IMR-90 (cell line): ENCODE measurements around the gene FAF2. TPM values are rescaled to one million over a fixed set of nuclear protein-coding genes. Genes with fewer than 3 reads are reported as not detected.

ENCODE experiments used
- ATAC-seq: fragments of 200-7000 bp; cut with Tn5 transposase; 2 replicates; pipeline ENCODE4 v1.9.1; 2020; ENCODE audit warnings: low read depth, mild to moderate bottlenecking, moderate library complexity
- BruUV-seq: library from RNA; stranded (reverse); fragments of 400-500 nt; replicated peaks from 2 replicates; lab custom pipeline; 2021; lab: Mats Ljungman, UMichigan
- CTCF ChIA-PET: fragments of 300-600 bp; formaldehyde crosslinking; extraction: SDS; loops from one replicate; lab custom pipeline; 2021; ENCODE audit warnings: antibody characterized with exemption; lab: Yijun Ruan, JAX
- POLR2A ChIA-PET: fragments of 300-600 bp; sonication (Branson Sonifier 250); formaldehyde crosslinking; loops from one replicate; lab custom pipeline; 2022; ENCODE audit warnings: antibody characterized with exemption; ENCODE audit not compliant: unreplicated experiment; lab: Charles Lee
- DNase-seq: peaks from one replicate; pipeline ENCODE4 v3.0.0; 2013
- H2AFZ ChIP-seq: replicated peaks from 2 replicates; pipeline ENCODE3; 2013; ENCODE audit warnings: low read length, mild to moderate bottlenecking; ENCODE audit not compliant: poor library complexity
- H2AK5ac ChIP-seq: 2 replicates; pipeline ENCODE4 v1.6.1; 2013; ENCODE audit warnings: low read depth, low read length, inconsistent platforms
- H2AK9ac ChIP-seq: replicated peaks from 2 replicates; pipeline ENCODE3; 2013; ENCODE audit warnings: mild to moderate bottlenecking, low read depth, low read length, moderate library complexity; ENCODE audit not compliant: poor library complexity
- H2BK120ac ChIP-seq: 2 replicates; pipeline ENCODE4 v1.6.1; 2013; ENCODE audit warnings: low read depth, low read length, inconsistent platforms
- H2BK15ac ChIP-seq: 3 replicates; pipeline ENCODE4 v1.6.1; 2013; ENCODE audit warnings: low read depth, low read length, inconsistent platforms
- H2BK20ac ChIP-seq: 2 replicates; pipeline ENCODE4 v1.6.1; 2013; ENCODE audit warnings: low read depth, mild to moderate bottlenecking, inconsistent platforms, low read length, moderate library complexity
- H2BK5ac ChIP-seq: 2 replicates; pipeline ENCODE4 v1.6.1; 2013; ENCODE audit warnings: mild to moderate bottlenecking, low read depth, low read length, inconsistent platforms; ENCODE audit not compliant: poor library complexity, severe bottlenecking
- H3K14ac ChIP-seq: replicated peaks from 2 replicates; pipeline ENCODE4 v1.6.1; 2013; ENCODE audit warnings: low read depth, low read length, inconsistent platforms
- H3K18ac ChIP-seq: 2 replicates; pipeline ENCODE4 v1.6.1; 2013; ENCODE audit warnings: low read depth, low read length, control low read depth
- H3K23ac ChIP-seq: 2 replicates; pipeline ENCODE4 v1.6.1; 2013; ENCODE audit warnings: low read depth, low read length, inconsistent platforms
- H3K27ac ChIP-seq: 2 replicates; pipeline ENCODE4 v1.5.1; 2013; ENCODE audit warnings: mild to moderate bottlenecking, control low read depth, low read length; ENCODE audit not compliant: insufficient read depth
- H3K27me3 ChIP-seq: 2 replicates; pipeline ENCODE4 v1.6.1; 2013; ENCODE audit warnings: low read length; ENCODE audit not compliant: control insufficient read depth, insufficient read depth
- H3K36me3 ChIP-seq: 2 replicates; pipeline ENCODE4 v1.6.1; 2013; ENCODE audit warnings: low read length, mixed read lengths; ENCODE audit not compliant: control insufficient read depth, insufficient read depth
- H3K4ac ChIP-seq: 2 replicates; pipeline ENCODE4 v1.6.1; 2013; ENCODE audit warnings: low read depth, low read length, inconsistent platforms
- H3K4me1 ChIP-seq: 2 replicates; pipeline ENCODE4 v1.6.1; 2013; ENCODE audit warnings: low read length, mixed read lengths; ENCODE audit not compliant: control insufficient read depth, insufficient read depth
- H3K4me2 ChIP-seq: 2 replicates; pipeline ENCODE4 v1.6.1; 2013; ENCODE audit warnings: low read depth, mild to moderate bottlenecking, control low read depth, low read length, moderate library complexity
- H3K4me3 ChIP-seq: 2 replicates; pipeline ENCODE4 v1.5.1; 2013; ENCODE audit warnings: low read depth, mild to moderate bottlenecking, control low read depth, low read length, moderate library complexity; ENCODE audit not compliant: insufficient read depth
- H3K56ac ChIP-seq: 2 replicates; pipeline ENCODE4 v1.6.1; 2013; ENCODE audit warnings: low read length, inconsistent platforms; ENCODE audit not compliant: insufficient read depth; ENCODE audit errors: extremely low read depth
- H3K79me1 ChIP-seq, 2 experiments: 2 replicates each; pipeline ENCODE4 v1.6.1; 2013; ENCODE audit warnings: low read length in 2 of 2, inconsistent platforms in 1 of 2, low read depth in 1 of 2
- H3K9ac ChIP-seq: 2 replicates; pipeline ENCODE4 v1.6.1; 2013; ENCODE audit warnings: low read depth, low read length, control low read depth
- H3K9me1 ChIP-seq: 2 replicates; pipeline ENCODE4 v1.6.1; 2013; ENCODE audit warnings: low read length, inconsistent platforms; ENCODE audit not compliant: insufficient read depth
- H3K9me3 ChIP-seq: 2 replicates; pipeline ENCODE4 v1.6.1; 2013; ENCODE audit warnings: low read length; ENCODE audit not compliant: control insufficient read depth, insufficient read depth
- H4K20me1 ChIP-seq: 2 replicates; pipeline ENCODE4 v1.6.1; 2013; ENCODE audit warnings: low read length, inconsistent platforms; ENCODE audit not compliant: insufficient read depth
- H4K5ac ChIP-seq: 2 replicates; pipeline ENCODE4 v1.6.1; 2013; ENCODE audit warnings: mild to moderate bottlenecking, low read depth, low read length, control low read depth
- H4K8ac ChIP-seq, 2 experiments: 2 replicates each; pipeline ENCODE4 v1.6.1; 2013; ENCODE audit warnings: low read depth in 2 of 2, low read length in 2 of 2, control low read depth in 1 of 2, inconsistent platforms in 1 of 2
- H4K91ac ChIP-seq: 2 replicates; pipeline ENCODE4 v1.6.1; 2013; ENCODE audit warnings: low read depth, low read length, inconsistent platforms; ENCODE audit not compliant: insufficient read depth
- MAFK ChIP-seq: IDR thresholded peaks from 2 replicates; pipeline ENCODE4 v1.6.1; 2012; ENCODE audit warnings: low read depth, low read length, improper control_type of control experiment
- WGBS, 2 experiments: methylation state at CpG; one replicate each; pipeline versions ENCODE4 v1.1.5 to v1.1.7; 2013; ENCODE audit warnings: missing lambda C conversion rate in 2 of 2; ENCODE audit not compliant: insufficient read length in 1 of 2; ENCODE audit errors: extremely low coverage in 2 of 2; 5-methylcytosine and 5-hydroxymethylcytosine counted together
- dilution Hi-C: fragments of 300-500 bp; cut with HindIII; formaldehyde crosslinking; loops from one replicate; pipeline ENCODE4 v1.14.3; 2018; ENCODE audit warnings: low sequenced_read_pairs; ENCODE audit not compliant: unreplicated experiment
- in situ Hi-C: fragments of 300-500 bp; cut with MboI; formaldehyde crosslinking; loops from 3 replicates; pipeline ENCODE4 v1.14.3; 2019; ENCODE audit warnings: low sequenced_read_pairs, inconsistent platforms, mixed read lengths
- intact Hi-C: fragments of 100-400 bp; cut with micrococcal nuclease; formaldehyde crosslinking; loops from 2 replicates; pipeline ENCODE4 v1.10.0; 2022
- polyA plus RNA-seq, 3 experiments: library from polyadenylated mRNA; depleted of rRNA; stranded (reverse); fragments of >200 nt; gene quantifications; 2 replicates each; pipeline ENCODE4 v1.2.3, GENCODE V29; 2012; ENCODE audit warnings: low replicate concordance in 1 of 3
- total RNA-seq: library from RNA; depleted of rRNA; stranded (reverse); fragments of >200 nt; gene quantifications from 2 replicates; pipeline ENCODE4 v1.2.3, GENCODE V29; 2012
- TF ChIP-seq, protein P1 (sequence below): fragments of 150-350 bp; IDR thresholded peaks from 2 replicates; pipeline ENCODE4 v1.6.1; 2017; ENCODE audit warnings: mild to moderate bottlenecking, antibody characterized with exemption, low read length, low read depth

FAF2 gene
- total and polyA plus RNA-seq, 2 of the 4 experiments (the other 2 are of a cell fraction), result 32.9 to 47.0 TPM

DNA sequence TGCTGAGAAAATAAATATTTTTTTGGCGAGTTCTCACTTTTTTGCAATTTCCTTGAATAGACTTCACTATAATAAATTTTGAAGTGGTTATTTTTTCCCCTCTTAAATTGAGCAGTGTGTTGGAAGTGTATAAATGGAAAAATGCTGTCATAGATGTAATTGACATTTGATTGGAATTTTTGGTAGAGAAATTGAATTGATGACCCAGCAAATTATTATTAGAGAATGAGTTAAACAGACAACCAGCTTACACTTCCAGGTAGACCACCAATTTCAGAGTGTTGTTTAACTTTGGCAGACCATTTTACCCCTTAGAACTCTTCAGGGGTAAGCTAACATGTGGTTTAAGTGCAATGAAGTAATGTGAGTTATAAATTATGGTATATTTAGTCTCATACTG lies 1.9 kb downstream of the FAF2 start:
- Histone ChIP-seq H3K4ac (no peak overlapping the region), H2BK120ac (no peak overlapping the region), H2BK20ac (no peak overlapping the region), H2AK9ac (no peak overlapping the region), H3K79me1 (peaks cover 5 to 42% of the 10 kb centered on the region in 2 experiments; a peak in 3 of 4 replicates), H3K23ac (no peak overlapping the region), H4K8ac (no peak overlapping the region), H2BK15ac (no peak overlapping the region), H3K4me2 (no peak overlapping the region), H2AFZ (no peak overlapping the region), H3K27ac (no peak overlapping the region), H3K56ac (no peak overlapping the region), H4K5ac (no peak overlapping the region), H3K9ac (no peak overlapping the region), H3K4me3 (no peak overlapping the region), H2AK5ac (no peak overlapping the region), H3K18ac (no peak overlapping the region), H3K4me1 (peaks cover 3% of the 10 kb centered on the region), H4K20me1 (peaks cover 15% of the 10 kb centered on the region), H3K36me3 (peaks cover 9% of the 10 kb centered on the region; the same call in 1 of the 2 replicates), H3K9me3 (no peaks in the 10 kb centered on the region), H3K14ac (no peak overlapping the region), H4K91ac (no peak overlapping the region), H3K9me1 (no peaks in the 10 kb centered on the region), H2BK5ac (no peak overlapping the region), H3K27me3 (no peaks in the 10 kb centered on the region)
- intact Hi-C loops (no loop called here), in situ Hi-C loops (no loop called here), dilution Hi-C loops (no loop called here)
- no CpG with 5 or more reads among the region's 1 CpG for WGBS, 2 experiments
- ATAC-seq (no peak), DNase-seq (no peak)
- POLR2A ChIA-PET, result no interaction called here
- peak; percentile 77 for TF ChIP-seq MAFK
- TF ChIP-seq, protein P1, sequence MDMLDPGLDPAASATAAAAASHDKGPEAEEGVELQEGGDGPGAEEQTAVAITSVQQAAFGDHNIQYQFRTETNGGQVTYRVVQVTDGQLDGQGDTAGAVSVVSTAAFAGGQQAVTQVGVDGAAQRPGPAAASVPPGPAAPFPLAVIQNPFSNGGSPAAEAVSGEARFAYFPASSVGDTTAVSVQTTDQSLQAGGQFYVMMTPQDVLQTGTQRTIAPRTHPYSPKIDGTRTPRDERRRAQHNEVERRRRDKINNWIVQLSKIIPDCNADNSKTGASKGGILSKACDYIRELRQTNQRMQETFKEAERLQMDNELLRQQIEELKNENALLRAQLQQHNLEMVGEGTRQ, result no peak
- CTCF ChIA-PET, result interaction anchor here (0.6 kb wide), 1 partner anchor 11 kb away, joined by 4 read pairs; no protein-coding TSS in a partner anchor
- BruUV-seq, result TSS peak; percentile 39
